Hepatocyte (in vitro differentiated cells): ENCODE measurements around the gene CEACAM16. TPM values are rescaled to one million over a fixed set of nuclear protein-coding genes. Genes with fewer than 3 reads are reported as not detected.

Source experiments
- DNase-seq: peaks from one replicate; pipeline ENCODE4 v3.0.0-alpha.2; 2016; ENCODE audit warnings: low spot score
- H2AFZ ChIP-seq: fragments of 200-600 bp; sonication (generic); 2 replicates; pipeline ENCODE4 v1.6.0; 2016; ENCODE audit warnings: antibody characterized with exemption, mild to moderate bottlenecking
- H3K27ac ChIP-seq: fragments of 200-600 bp; sonication (generic); 2 replicates; pipeline ENCODE4 v1.5.1; 2016; ENCODE audit warnings: mild to moderate bottlenecking
- H3K27me3 ChIP-seq: fragments of 200-600 bp; sonication (generic); 2 replicates; pipeline ENCODE4 v1.6.1; 2016
- H3K36me3 ChIP-seq: fragments of 200-600 bp; sonication (generic); replicated peaks from 2 replicates; pipeline ENCODE4 v1.5.1; 2016; ENCODE audit warnings: low read depth; ENCODE audit not compliant: insufficient read depth
- H3K4me1 ChIP-seq: fragments of 200-600 bp; sonication (generic); 2 replicates; pipeline ENCODE4 v1.5.1; 2016; ENCODE audit warnings: mild to moderate bottlenecking, moderate library complexity; ENCODE audit not compliant: insufficient read depth
- H3K4me2 ChIP-seq: fragments of 200-600 bp; sonication (generic); 2 replicates; pipeline ENCODE4 v1.6.0; 2016
- H3K4me3 ChIP-seq: fragments of 200-600 bp; sonication (generic); 2 replicates; pipeline ENCODE4 v1.5.1; 2016; ENCODE audit warnings: mild to moderate bottlenecking
- H3K79me2 ChIP-seq: fragments of 200-600 bp; sonication (generic); 2 replicates; pipeline ENCODE4 v1.6.0; 2017; ENCODE audit warnings: mild to moderate bottlenecking
- H3K9me2 ChIP-seq: fragments of 200-600 bp; sonication (generic); replicated peaks from 2 replicates; pipeline ENCODE4 v1.6.0; 2017; ENCODE audit warnings: mild to moderate bottlenecking; ENCODE audit not compliant: insufficient read depth
- H3K9me3 ChIP-seq: fragments of 200-600 bp; sonication (generic); 2 replicates; pipeline ENCODE4 v1.5.1; 2016; ENCODE audit warnings: low read depth, mild to moderate bottlenecking
- H4K20me1 ChIP-seq: fragments of 200-600 bp; sonication (generic); 2 replicates; pipeline ENCODE4 v1.6.0; 2016; ENCODE audit warnings: mild to moderate bottlenecking; ENCODE audit not compliant: insufficient read depth, poor library complexity, severe bottlenecking
- CTCF ChIP-seq: fragments of 200-600 bp; sonication (generic); IDR thresholded peaks from 2 replicates; pipeline ENCODE4 v1.5.1; 2016; ENCODE audit warnings: antibody characterized with exemption, mild to moderate bottlenecking; ENCODE audit not compliant: poor library complexity
- EZH2 ChIP-seq: fragments of 200-600 bp; sonication (generic); IDR thresholded peaks from 2 replicates; pipeline ENCODE4 v1.6.1; 2016; ENCODE audit warnings: antibody characterized with exemption, mild to moderate bottlenecking, borderline replicate concordance
- EZH2phosphoT487 ChIP-seq: fragments of 200-600 bp; sonication (generic); IDR thresholded peaks from one replicate; pipeline ENCODE4 v1.6.1; 2018; ENCODE audit warnings: antibody characterized with exemption, mild to moderate bottlenecking, low read depth, moderate library complexity; ENCODE audit not compliant: unreplicated experiment, severe bottlenecking
- WGBS: methylation state at CpG from one replicate; pipeline ENCODE4 v1.1.6; 2016; ENCODE audit warnings: low lambda C conversion rate; ENCODE audit errors: missing lambda C conversion rate; 5-methylcytosine and 5-hydroxymethylcytosine counted together
- polyA plus RNA-seq: library from polyadenylated mRNA; unstranded; fragments of >200 nt; fragmentation: Nextera tagmentation; extraction: Ambion mirVana; gene quantifications from 2 replicates; pipeline ENCODE4 v1.2.1, GENCODE V29; 2016
- total RNA-seq: library from RNA; depleted of rRNA; stranded (reverse); fragments of >200 nt; gene quantifications from 2 replicates; pipeline ENCODE4 v1.2.3, GENCODE V29; 2014

CEACAM16 gene
- total and polyA plus RNA-seq, 2 experiments from 2014 or later, result 0.73 TPM; not detected in 1

DNA sequence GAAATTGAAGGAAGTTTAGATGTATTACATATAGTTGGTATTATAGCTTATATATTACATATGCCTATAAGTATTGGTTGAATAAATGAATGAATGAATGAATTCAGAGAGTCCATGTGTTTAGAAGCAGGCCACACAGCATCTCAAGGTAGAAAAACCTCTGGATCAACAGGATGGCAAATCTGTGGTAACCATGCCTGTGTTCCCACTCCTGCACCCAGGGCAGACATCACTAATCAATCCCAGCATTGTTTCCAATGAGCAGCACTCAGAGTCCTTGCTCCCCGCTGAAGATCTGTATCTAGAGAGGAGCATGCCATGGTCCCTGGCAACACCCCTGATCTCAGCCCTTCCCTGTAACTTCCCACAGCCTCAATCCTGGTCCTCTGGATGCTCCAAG is 26.7 kb upstream of the CEACAM16 start:
- DNase-seq, result no peak
- H3K27me3 ChIP-seq, result no peaks in the 10 kb centered on the region
- 86% methylated on average over 1 of the region's 1 CpG for WGBS
- no peak overlapping the region for H3K4me3 ChIP-seq
- no peak overlapping the region for H3K27ac ChIP-seq
- H3K4me2 ChIP-seq, result no peak overlapping the region
- no peaks in the 10 kb centered on the region for H3K9me3 ChIP-seq
- no peak overlapping the region for H2AFZ ChIP-seq
- TF ChIP-seq EZH2phosphoT487 (no peak), CTCF (no peak), EZH2 (no peak)
- no peaks in the 10 kb centered on the region for H3K36me3 ChIP-seq
- H4K20me1 ChIP-seq, result no peaks in the 10 kb centered on the region
- no peaks in the 10 kb centered on the region for H3K79me2 ChIP-seq
- H3K9me2 ChIP-seq, result no peaks in the 10 kb centered on the region
- peaks cover 3% of the 10 kb centered on the region for H3K4me1 ChIP-seq

- Histone ChIP-seq H3K4me3 (no peak overlapping the region), H3K4me2 (no peak overlapping the region), H2AFZ (no peak overlapping the region), H3K27me3 (no peaks in the 10 kb centered on the region), H3K36me3 (no peaks in the 10 kb centered on the region), H3K9me3 (no peaks in the 10 kb centered on the region), H4K20me1 (no peaks in the 10 kb centered on the region), H3K9me2 (no peaks in the 10 kb centered on the region), H3K27ac (no peak overlapping the region), H3K4me1 (peaks cover 3% of the 10 kb centered on the region), H3K79me2 (no peaks in the 10 kb centered on the region)
- TF ChIP-seq EZH2 (no peak), EZH2phosphoT487 (no peak), CTCF (no peak)
- DNase-seq, result no peak
- 95% methylated on average over 4 of the region's 4 CpGs for WGBS
These were observed 25.4 kb upstream of the CEACAM16 start for GRCh38 chr19:44673510-44673909.

- TF ChIP-seq CTCF (no peak), EZH2 (no peak), EZH2phosphoT487 (no peak)
- Histone ChIP-seq H3K9me3 (no peaks in the 10 kb centered on the region), H3K27ac (no peak overlapping the region), H3K4me2 (no peak overlapping the region), H3K9me2 (no peaks in the 10 kb centered on the region), H3K4me3 (no peak overlapping the region), H2AFZ (no peak overlapping the region), H3K27me3 (no peaks in the 10 kb centered on the region), H4K20me1 (no peaks in the 10 kb centered on the region), H3K79me2 (no peaks in the 10 kb centered on the region), H3K4me1 (peaks cover 3% of the 10 kb centered on the region), H3K36me3 (no peaks in the 10 kb centered on the region)
- WGBS, result 91% methylated on average over 6 of the region's 6 CpGs
- DNase-seq, result no peak
These were observed 23.4 kb upstream of the CEACAM16 start for GRCh38 chr19:44675521-44675920.
